ENCODE results near the gene DBP. TPM values are rescaled to one million over a fixed set of nuclear protein-coding genes. Genes with fewer than 3 reads are reported as not detected.

Gene DBP
- total RNA-seq, 1 experiment from 2014 or later = 12.6 TPM

GRCh38 chr19:48629599-48630295 is 7.4 kb downstream of the DBP start:
- peaks cover 29 to 51% of the 10 kb centered on the region in 2 experiments for H3K4me1 Mint-ChIP-seq
- H3K27ac ChIP-seq (ENCODE audit: insufficient read length, low read depth, low read length) = no peak overlapping the region
- no peak overlapping the region for H2BK12ac ChIP-seq (ENCODE audit: insufficient read length, low read depth, low read length)
- no peak overlapping the region for H3K9ac ChIP-seq (ENCODE audit: extremely low read depth, insufficient read length, low read length)
- H4K91ac ChIP-seq (ENCODE audit: insufficient read length, low read depth, low read length) = no peak overlapping the region
- no peak overlapping the region for H2AFZ ChIP-seq (ENCODE audit: low read length)
- peaks cover 5 to 28% (median 19%) of the 10 kb centered on the region in 3 experiments for H3K36me3 Mint-ChIP-seq (ENCODE audit: insufficient read depth in 1 of 3, low read depth in 3 of 3)
- H2AK5ac ChIP-seq (ENCODE audit: insufficient read length, low read length) = no peak overlapping the region
- H2BK120ac ChIP-seq (ENCODE audit: low read depth, low read length, poor library complexity, severe bottlenecking) = no peak overlapping the region
- peaks cover 7% of the 10 kb centered on the region; the same call in 1 of the 2 replicates for H3K4me1 ChIP-seq (ENCODE audit: insufficient read depth, low read length)
- no peaks in the 10 kb centered on the region for H3K79me1 ChIP-seq (ENCODE audit: insufficient read depth, low read depth, low read length, poor library complexity, severe bottlenecking)
- no peaks in the 10 kb centered on the region for H3K27me3 ChIP-seq (ENCODE audit: insufficient read depth, low read length)
- H4K8ac ChIP-seq (replicated peaks; ENCODE audit: insufficient read length, low read depth, low read length) = no peak overlapping the region
- no peak overlapping the region for H2BK20ac ChIP-seq (ENCODE audit: low read depth, low read length, poor library complexity, severe bottlenecking)
- H2BK15ac ChIP-seq (ENCODE audit: low read depth, low read length) = no peak overlapping the region
- no CpG with 5 or more reads among the region's 48 CpGs for WGBS (ENCODE audit: extremely low coverage, insufficient read length, low lambda C conversion rate)
- TF ChIP-seq, protein P1, sequence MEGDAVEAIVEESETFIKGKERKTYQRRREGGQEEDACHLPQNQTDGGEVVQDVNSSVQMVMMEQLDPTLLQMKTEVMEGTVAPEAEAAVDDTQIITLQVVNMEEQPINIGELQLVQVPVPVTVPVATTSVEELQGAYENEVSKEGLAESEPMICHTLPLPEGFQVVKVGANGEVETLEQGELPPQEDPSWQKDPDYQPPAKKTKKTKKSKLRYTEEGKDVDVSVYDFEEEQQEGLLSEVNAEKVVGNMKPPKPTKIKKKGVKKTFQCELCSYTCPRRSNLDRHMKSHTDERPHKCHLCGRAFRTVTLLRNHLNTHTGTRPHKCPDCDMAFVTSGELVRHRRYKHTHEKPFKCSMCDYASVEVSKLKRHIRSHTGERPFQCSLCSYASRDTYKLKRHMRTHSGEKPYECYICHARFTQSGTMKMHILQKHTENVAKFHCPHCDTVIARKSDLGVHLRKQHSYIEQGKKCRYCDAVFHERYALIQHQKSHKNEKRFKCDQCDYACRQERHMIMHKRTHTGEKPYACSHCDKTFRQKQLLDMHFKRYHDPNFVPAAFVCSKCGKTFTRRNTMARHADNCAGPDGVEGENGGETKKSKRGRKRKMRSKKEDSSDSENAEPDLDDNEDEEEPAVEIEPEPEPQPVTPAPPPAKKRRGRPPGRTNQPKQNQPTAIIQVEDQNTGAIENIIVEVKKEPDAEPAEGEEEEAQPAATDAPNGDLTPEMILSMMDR (conservative IDR thresholded peaks at IDR 0.05) = no peak
- H4K5ac ChIP-seq (ENCODE audit: insufficient read length, low read depth, low read length) = no peak overlapping the region
- no peaks in the 10 kb centered on the region; a peak in 1 of 5 replicates for H3K9me3 Mint-ChIP-seq
- no peak overlapping the region for H3K14ac ChIP-seq (ENCODE audit: insufficient read depth, low read length)
- peak; percentile 99 for DNase-seq
- no peaks in the 10 kb centered on the region for H4K20me1 ChIP-seq (ENCODE audit: control insufficient read depth, insufficient read depth, insufficient read length)
- H3K27ac Mint-ChIP-seq = peak overlapping the region; percentile 99
- H3K18ac ChIP-seq (ENCODE audit: insufficient read length, low read depth, low read length) = peak overlapping the region; percentile 71
- H3K23ac ChIP-seq (ENCODE audit: insufficient read length, low read depth, low read length) = no peak overlapping the region
- peak overlapping the region; percentile 64 to 82 for H3K4me3 Mint-ChIP-seq
- H3K9me3 ChIP-seq (ENCODE audit: control insufficient read depth, low read depth, low read length) = no peaks in the 10 kb centered on the region
- H3T11ph ChIP-seq (ENCODE audit: low read length) = no peak overlapping the region
- H3K27me3 Mint-ChIP-seq (ENCODE audit: low read depth) = no peaks in the 10 kb centered on the region
- H3K23me2 ChIP-seq (ENCODE audit: insufficient read length, low read depth, low read length, poor library complexity, severe bottlenecking) = peaks cover 14% of the 10 kb centered on the region
- no peak overlapping the region for H3K4ac ChIP-seq (ENCODE audit: low read depth, low read length)
- no peak overlapping the region for H3K56ac ChIP-seq (ENCODE audit: insufficient read length, low read depth, low read length)
- H3K79me2 ChIP-seq (ENCODE audit: insufficient read depth, low read length) = peaks cover 4% of the 10 kb centered on the region; the same call in 1 of the 2 replicates
- peak overlapping the region; percentile 58 for H3K4me2 ChIP-seq (ENCODE audit: insufficient read depth, insufficient read length, low read length)
- H2BK5ac ChIP-seq (ENCODE audit: insufficient read length, low read length) = no peak overlapping the region
